Loucy (cell line): Measurements from ENCODE around the gene DAB1.

Experiments used
- EZH2phosphoT487 ChIP-seq: fragments of 200-600 bp; IDR thresholded peaks from 2 replicates; pipeline ENCODE4 v1.6.1; 2018; ENCODE audit warnings: antibody characterized with exemption, mild to moderate bottlenecking, moderate library complexity, borderline replicate concordance
- TF ChIP-seq, protein P1 (sequence below): fragments of 200-600 bp; sonication (generic); conservative IDR thresholded peaks from 2 replicates; pipeline ENCODE4 v1.5.1; 2014; ENCODE audit warnings: mild to moderate bottlenecking, antibody characterized with exemption, low read length

GRCh38 chr1:57163325-57163724, 260.5 kb downstream of the DAB1 start:
- TF ChIP-seq, protein P1, sequence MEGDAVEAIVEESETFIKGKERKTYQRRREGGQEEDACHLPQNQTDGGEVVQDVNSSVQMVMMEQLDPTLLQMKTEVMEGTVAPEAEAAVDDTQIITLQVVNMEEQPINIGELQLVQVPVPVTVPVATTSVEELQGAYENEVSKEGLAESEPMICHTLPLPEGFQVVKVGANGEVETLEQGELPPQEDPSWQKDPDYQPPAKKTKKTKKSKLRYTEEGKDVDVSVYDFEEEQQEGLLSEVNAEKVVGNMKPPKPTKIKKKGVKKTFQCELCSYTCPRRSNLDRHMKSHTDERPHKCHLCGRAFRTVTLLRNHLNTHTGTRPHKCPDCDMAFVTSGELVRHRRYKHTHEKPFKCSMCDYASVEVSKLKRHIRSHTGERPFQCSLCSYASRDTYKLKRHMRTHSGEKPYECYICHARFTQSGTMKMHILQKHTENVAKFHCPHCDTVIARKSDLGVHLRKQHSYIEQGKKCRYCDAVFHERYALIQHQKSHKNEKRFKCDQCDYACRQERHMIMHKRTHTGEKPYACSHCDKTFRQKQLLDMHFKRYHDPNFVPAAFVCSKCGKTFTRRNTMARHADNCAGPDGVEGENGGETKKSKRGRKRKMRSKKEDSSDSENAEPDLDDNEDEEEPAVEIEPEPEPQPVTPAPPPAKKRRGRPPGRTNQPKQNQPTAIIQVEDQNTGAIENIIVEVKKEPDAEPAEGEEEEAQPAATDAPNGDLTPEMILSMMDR = no peak
- TF ChIP-seq EZH2phosphoT487 = no peak
